LNCAP (cell line): ENCODE results near the gene EPB41L4B.

ENCODE experiments used
- CTCF ChIP-seq: fragments of 450-650 bp; IDR thresholded peaks from 2 replicates; pipeline ENCODE4 v1.5.1; 2017; ENCODE audit warnings: mild to moderate bottlenecking

Gene EPB41L4B

GRCh38 chr9:109258481-109259302 lies 62.2 kb downstream of the EPB41L4B start:
- no peak for TF ChIP-seq CTCF

DNA sequence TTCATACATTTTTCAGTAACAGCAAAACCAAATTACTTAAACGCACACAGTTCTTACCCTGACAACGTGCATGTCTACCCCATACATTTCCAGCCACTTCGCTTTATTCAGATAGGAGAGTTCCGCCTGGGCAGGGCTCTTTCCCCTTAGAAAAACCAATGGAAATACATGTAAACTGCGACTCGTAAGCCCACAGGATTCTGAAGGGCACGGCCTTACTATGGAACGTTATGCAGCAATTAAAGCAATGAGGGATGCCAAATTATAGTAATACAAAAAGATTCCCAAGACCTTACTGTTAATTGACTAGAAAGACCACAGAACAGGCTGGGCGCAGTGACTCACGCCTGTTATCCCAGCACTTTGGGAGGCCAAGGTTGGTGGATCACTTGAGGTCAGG lies 64.5 kb downstream of the EPB41L4B start:
- TF ChIP-seq CTCF, result no peak

DNA sequence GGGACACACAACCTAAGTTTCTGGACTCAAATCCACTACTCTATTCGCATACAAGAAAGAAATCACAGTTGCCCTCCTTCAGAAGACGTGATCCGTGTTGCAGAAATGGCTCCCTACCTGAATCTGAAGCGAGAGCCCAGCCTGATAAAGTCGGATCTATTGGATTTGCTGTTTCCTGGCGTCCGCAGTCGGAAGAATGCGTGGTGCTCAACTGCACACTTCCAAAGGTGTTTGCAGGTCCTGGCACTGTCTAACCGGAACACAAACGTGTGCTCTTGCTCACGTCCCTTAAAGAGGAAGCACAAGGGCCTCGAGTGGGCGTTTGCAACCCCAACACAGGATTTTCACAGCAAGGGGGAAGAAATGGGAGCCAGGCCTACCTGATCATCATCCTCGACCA lies 65.5 kb downstream of the EPB41L4B start:
- TF ChIP-seq CTCF, result no peak

DNA sequence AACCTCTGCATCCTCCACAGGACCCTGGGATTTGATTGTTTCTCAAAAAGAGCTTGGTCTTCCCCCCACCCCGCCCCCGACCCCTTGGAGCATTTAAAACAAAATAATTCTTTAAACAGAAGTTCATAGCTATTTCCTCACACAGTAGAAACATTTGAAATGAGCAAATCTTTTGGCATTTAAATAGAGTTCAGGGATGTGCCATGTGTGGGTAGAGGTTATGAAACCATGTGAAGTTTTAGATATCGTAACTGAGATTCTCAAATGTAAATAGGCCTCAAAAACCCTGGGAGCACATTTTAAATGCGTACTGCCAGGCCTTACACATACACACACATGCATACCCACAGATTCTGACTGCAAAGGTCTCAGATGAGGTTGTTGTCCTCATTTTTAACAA lies 66.5 kb downstream of the EPB41L4B start:
- no peak for TF ChIP-seq CTCF

GRCh38 chr9:109253637-109254284 lies 67.1 kb downstream of the EPB41L4B start:
- peak; percentile 32; the same call in 1 of the 2 replicates for TF ChIP-seq CTCF

DNA sequence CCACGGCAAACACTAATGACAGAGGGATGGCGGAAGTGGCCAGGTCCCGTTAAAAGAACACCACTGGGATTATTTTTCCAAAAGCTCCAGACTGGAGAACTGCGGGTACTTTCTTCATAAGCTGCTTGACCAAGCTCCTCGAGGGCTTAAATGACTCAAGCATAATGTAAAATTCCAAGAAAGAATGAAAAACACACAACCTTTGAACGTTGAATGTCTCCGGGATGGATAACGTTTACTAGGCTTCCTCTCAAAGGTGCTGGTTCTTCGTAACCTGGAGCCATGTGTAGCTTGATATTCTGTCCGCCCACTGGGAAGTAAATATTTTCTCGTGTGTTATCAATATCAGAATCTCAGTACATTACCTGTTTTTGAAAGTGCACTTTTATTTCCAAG lies 67.6 kb downstream of the EPB41L4B start:
- TF ChIP-seq CTCF, result no peak

DNA sequence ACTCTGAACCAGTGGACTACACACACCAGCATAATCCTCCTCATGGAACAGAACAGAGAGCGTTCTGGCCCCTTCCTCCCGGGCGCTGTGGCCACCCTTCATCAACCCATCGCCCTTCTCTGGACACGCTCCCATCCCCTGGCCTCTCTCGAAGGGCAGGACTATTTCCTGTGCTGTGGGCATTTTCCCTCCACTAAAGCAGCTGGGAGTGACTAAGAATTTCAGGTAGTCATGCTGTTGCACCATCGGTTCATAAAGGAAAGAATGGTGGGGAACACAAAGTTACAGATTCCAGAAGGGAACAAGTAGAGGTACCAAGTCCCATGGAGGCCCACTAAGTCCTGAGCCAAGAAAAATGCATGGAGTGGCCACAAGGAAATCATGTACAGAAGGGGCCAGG lies 68.6 kb downstream of the EPB41L4B start:
- TF ChIP-seq CTCF, result no peak
